HG03432 (cell line): ENCODE measurements around the gene IGFBP7.

ENCODE experiments used
- ATAC-seq: cut with Tn5 transposase; IDR thresholded peaks from one replicate; pipeline ENCODE4 v1.9.1; 2021; ENCODE audit warnings: mild to moderate bottlenecking, moderate library complexity; ENCODE audit not compliant: unreplicated experiment

Gene IGFBP7

GRCh38 chr4:57098415-57098814, 11.8 kb downstream of the IGFBP7 start:
- ATAC-seq, result no peak

- no peak for ATAC-seq
Observed at GRCh38 chr4:57097711-57098110, 12.5 kb downstream of the IGFBP7 start.

GRCh38 chr4:57095956-57096355, 14.2 kb downstream of the IGFBP7 start:
- no peak for ATAC-seq

- ATAC-seq, result no peak
Observed at GRCh38 chr4:57095245-57095644, 14.9 kb downstream of the IGFBP7 start.

- ATAC-seq, result no peak
Observed at GRCh38 chr4:57094832-57095223, 15.4 kb downstream of the IGFBP7 start.

GRCh38 chr4:57093845-57094831, 16.0 kb downstream of the IGFBP7 start:
- no peak for ATAC-seq

- no peak for ATAC-seq
Observed at GRCh38 chr4:57091657-57092162, 18.5 kb downstream of the IGFBP7 start.

GRCh38 chr4:57090079-57090478, 20.1 kb downstream of the IGFBP7 start:
- no peak for ATAC-seq

GRCh38 chr4:57089549-57089948, 20.6 kb downstream of the IGFBP7 start:
- ATAC-seq, result no peak

GRCh38 chr4:57086031-57086723, 24.0 kb downstream of the IGFBP7 start:
- ATAC-seq, result no peak

- no peak for ATAC-seq
Observed at GRCh38 chr4:57085278-57085677, 24.9 kb downstream of the IGFBP7 start.

GRCh38 chr4:57084360-57084759, 25.8 kb downstream of the IGFBP7 start:
- no peak for ATAC-seq

GRCh38 chr4:57083090-57083489, 27.1 kb downstream of the IGFBP7 start:
- ATAC-seq, result no peak

- ATAC-seq, result no peak
Observed at GRCh38 chr4:57081651-57082621, 28.2 kb downstream of the IGFBP7 start.

- ATAC-seq, result no peak
Observed at GRCh38 chr4:57080781-57081650, 29.2 kb downstream of the IGFBP7 start.

GRCh38 chr4:57078685-57079521, 31.3 kb downstream of the IGFBP7 start:
- no peak for ATAC-seq

GRCh38 chr4:57077550-57078343, 32.4 kb downstream of the IGFBP7 start:
- ATAC-seq, result no peak

GRCh38 chr4:57076646-57077045, 33.5 kb downstream of the IGFBP7 start:
- no peak for ATAC-seq
